ENCODE measurements around the gene EFEMP2. TPM values are rescaled to one million over a fixed set of nuclear protein-coding genes. Genes with fewer than 3 reads are reported as not detected.

EFEMP2 gene
- total and polyA plus RNA-seq, 2 experiments from 2014 or later: 7.4 to 9.4 TPM

- TF ChIP-seq CTCF (conservative IDR thresholded peaks at IDR 0.05; ENCODE audit: low read depth in 2 of 2) (no peak), STAT1 (IDR thresholded peaks at IDR 0.05; ENCODE audit: unreplicated experiment) (no peak), ZNF114 (CRISPR knock-in tag; IDR thresholded peaks at IDR 0.05) (no peak), EZH2 (IDR thresholded peaks at IDR 0.05; ENCODE audit: low read depth, unreplicated experiment) (no peak), CREB1 (CRISPR knock-in tag; IDR thresholded peaks at IDR 0.05; ENCODE audit: low read depth) (no peak), ZNF331 (CRISPR knock-in tag; IDR thresholded peaks at IDR 0.05; ENCODE audit: low read depth) (no peak), REST (IDR thresholded peaks at IDR 0.05; ENCODE audit: unreplicated experiment) (no peak), POLR2AphosphoS5 (IDR thresholded peaks at IDR 0.05; ENCODE audit: low read depth) (no peak)
Observed at GRCh38 chr11:65850217-65851082, 22.1 kb downstream of the EFEMP2 start (continued).

- H3K36me3 Mint-ChIP-seq (ENCODE audit: low read depth): peaks cover 42% of the 10 kb centered on the region
- ATAC-seq (no peak), DNase-seq (ENCODE audit: low spot score) (no peak)
- Histone ChIP-seq H3K27me3 (ENCODE audit: insufficient read depth) (no peaks in the 10 kb centered on the region), H3K4me3 (no peak overlapping the region), H3K79me2 (replicated peaks; ENCODE audit: insufficient read depth) (peaks cover 13% of the 10 kb centered on the region), H3K36me3 (ENCODE audit: insufficient read depth) (peaks cover 15% of the 10 kb centered on the region), H3K27ac (ENCODE audit: low read depth) (no peak overlapping the region), H4K20me1 (replicated peaks; ENCODE audit: insufficient read depth) (peaks cover 14% of the 10 kb centered on the region), H3K4me1 (ENCODE audit: insufficient read depth) (no peaks in the 10 kb centered on the region; the same call in 1 of the 2 replicates), H3K9me2 (ENCODE audit: insufficient read depth) (no peaks in the 10 kb centered on the region), H2AFZ (no peak overlapping the region), H3F3A (replicated peaks; ENCODE audit: low read depth) (peaks cover 37% of the 10 kb centered on the region), H3K4me2 (no peak overlapping the region)
- TF ChIP-seq ZNF114 (CRISPR knock-in tag; IDR thresholded peaks at IDR 0.05) (no peak), REST (IDR thresholded peaks at IDR 0.05; ENCODE audit: unreplicated experiment) (no peak), POLR2AphosphoS5 (IDR thresholded peaks at IDR 0.05; ENCODE audit: low read depth) (no peak), JUNB (IDR thresholded peaks at IDR 0.05; ENCODE audit: unreplicated experiment) (no peak), EZH2phosphoT487 (IDR thresholded peaks at IDR 0.05; ENCODE audit: unreplicated experiment) (no peak), EZH2 (IDR thresholded peaks at IDR 0.05; ENCODE audit: low read depth, unreplicated experiment) (no peak), ETS1 (IDR thresholded peaks at IDR 0.05) (no peak), STAT1 (IDR thresholded peaks at IDR 0.05; ENCODE audit: unreplicated experiment) (no peak)
- no peak overlapping the region for H3K27ac Mint-ChIP-seq
- H3K4me1 Mint-ChIP-seq: peaks cover 13% of the 10 kb centered on the region; the same call in 2 of the 3 replicates
- no peak overlapping the region for H3K4me3 Mint-ChIP-seq
- H3K27me3 Mint-ChIP-seq (ENCODE audit: insufficient read depth, low read depth, poor library complexity): peaks cover 49% of the 10 kb centered on the region
- H3K9me3 Mint-ChIP-seq: peaks cover 12% of the 10 kb centered on the region
Observed at GRCh38 chr11:65849771-65850216, 22.8 kb downstream of the EFEMP2 start.

Data from GM23338 (cell line).